GM18951 (cell line): ENCODE data around the gene RERE.
"Not testable (repeated sequence)": the region's sequence is repeated elsewhere in the genome, so short reads cannot be mapped to it uniquely, and the experiment has no call there.

ENCODE experiments used
- POLR2A ChIP-seq: IDR thresholded peaks from 4 replicates; pipeline ENCODE4 v1.6.1; 2011; ENCODE audit warnings: mild to moderate bottlenecking; ENCODE audit not compliant: insufficient read length, insufficient read depth; ENCODE audit errors: extremely low read depth
- in situ Hi-C: fragments of 300-500 bp; cut with MboI; formaldehyde crosslinking; loops from one replicate; pipeline ENCODE4 v1.12.0; 2022; ENCODE audit warnings: low sequenced_read_pairs, mixed read lengths, inconsistent platforms; ENCODE audit not compliant: unreplicated experiment

RERE gene

DNA sequence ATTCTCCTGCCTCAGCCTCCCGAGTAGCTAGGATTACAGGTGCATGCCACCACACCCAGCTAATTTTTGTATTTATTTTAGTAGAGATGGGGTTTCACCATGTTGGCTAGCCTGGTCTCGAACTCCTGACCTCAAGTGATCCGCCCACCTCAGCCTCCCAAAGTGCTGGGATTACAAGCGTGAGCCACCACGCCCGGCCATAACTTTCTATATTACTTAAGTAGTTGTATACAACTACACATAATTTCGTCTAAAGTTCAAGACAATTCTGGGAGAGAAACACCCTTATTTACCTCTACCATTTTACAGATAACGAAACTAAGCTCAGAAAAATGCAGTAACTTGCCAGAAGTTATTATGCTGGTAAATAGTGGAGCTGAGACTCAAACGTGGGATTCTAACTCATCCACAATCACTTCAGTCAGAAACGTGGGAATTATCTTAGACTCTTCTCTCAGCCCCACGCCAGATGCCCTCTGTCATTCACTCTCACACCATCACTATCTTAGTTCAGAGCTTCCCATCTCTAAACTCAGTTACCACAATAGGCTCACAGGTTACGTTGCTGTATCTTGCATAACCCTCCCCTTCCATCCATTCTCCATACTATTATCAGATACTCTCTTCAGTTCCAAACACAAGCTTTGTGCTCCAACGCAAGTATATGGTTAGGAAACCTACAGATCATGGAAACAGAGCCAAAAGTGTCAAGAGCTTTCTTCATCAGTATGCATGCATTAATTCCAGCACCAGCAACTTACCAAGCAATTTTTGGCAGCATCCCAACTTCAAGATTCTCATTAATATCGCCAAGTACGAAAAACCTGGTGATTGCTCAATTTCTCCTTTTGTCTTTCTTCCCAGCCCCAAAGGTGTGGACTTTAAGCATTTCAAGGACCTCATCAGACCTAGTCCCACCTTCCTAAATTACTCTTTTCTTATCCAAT, 69.3 kb downstream of the RERE start:
- in situ Hi-C loops = no loop called here
- no peak for TF ChIP-seq POLR2A

DNA sequence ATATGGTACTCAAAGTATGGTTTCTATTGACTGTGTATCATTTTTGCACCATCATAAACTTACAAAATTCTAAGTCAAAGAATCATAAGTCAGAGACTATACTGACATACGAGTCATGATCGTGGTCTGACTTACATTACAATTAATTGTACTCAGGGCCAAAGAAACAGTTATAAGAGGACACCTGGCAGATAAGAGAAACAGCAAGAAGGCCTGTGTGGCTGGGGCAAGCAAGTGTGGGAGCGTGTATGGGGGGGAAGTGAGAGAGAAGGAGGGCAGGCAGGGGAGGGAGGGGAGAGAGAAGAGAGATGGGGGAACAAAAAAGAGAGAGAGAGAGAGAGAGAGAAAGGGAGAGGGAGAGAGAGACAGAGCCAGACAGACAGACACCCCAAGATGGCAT, 70.9 kb downstream of the RERE start:
- in situ Hi-C loops = no loop called here
- TF ChIP-seq POLR2A = no peak

DNA sequence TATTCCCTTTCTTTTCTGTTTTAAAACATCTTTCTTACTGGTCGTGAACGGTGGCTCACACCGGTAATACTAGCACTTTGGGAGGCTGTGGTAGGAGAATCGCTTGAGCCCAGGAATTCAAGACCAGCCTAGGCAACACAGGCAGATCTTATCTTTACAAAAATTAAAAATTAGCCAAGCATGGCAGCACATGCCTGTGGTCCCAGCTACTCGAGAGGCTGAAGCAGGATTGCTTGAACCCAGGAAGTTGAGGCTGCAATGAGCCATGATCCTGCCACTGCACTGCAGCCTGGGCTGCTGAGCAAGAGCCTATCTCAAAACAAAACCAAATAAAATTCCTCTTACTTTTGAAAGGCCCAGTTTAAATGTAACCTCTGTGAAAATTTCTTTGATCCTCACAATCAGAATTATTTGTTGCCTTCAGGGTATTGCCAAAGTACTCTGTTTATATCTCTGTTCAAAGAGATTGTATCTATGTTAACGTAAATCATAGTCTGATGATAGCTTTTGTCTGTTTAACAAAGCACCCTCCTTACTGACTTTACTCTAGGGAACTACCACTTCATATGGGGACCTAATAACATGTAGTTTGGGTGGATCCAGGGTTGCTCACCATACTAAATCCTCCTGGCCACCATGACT, 71.6 kb downstream of the RERE start:
- TF ChIP-seq POLR2A = no peak
- in situ Hi-C loops = no loop called here

DNA sequence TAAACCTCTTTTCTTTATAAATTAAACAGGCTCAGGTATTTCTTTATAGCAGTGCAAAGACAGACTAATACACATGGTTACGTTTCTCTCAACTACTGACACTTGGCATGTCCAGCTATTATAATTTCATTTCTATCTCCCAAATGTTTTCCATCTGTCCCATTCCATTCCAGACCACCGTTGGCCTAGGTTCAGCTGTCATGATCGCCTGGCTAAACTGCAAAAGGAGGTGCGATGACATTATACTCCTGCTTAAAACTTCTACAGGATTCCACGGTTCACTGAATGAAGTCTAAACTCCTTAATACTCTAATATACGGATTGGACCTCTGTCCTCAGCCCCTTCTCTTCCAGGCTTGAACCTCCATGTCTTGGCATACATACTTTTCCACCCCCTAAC, 72.1 kb downstream of the RERE start:
- in situ Hi-C loops = no loop called here
- TF ChIP-seq POLR2A = no peak

DNA sequence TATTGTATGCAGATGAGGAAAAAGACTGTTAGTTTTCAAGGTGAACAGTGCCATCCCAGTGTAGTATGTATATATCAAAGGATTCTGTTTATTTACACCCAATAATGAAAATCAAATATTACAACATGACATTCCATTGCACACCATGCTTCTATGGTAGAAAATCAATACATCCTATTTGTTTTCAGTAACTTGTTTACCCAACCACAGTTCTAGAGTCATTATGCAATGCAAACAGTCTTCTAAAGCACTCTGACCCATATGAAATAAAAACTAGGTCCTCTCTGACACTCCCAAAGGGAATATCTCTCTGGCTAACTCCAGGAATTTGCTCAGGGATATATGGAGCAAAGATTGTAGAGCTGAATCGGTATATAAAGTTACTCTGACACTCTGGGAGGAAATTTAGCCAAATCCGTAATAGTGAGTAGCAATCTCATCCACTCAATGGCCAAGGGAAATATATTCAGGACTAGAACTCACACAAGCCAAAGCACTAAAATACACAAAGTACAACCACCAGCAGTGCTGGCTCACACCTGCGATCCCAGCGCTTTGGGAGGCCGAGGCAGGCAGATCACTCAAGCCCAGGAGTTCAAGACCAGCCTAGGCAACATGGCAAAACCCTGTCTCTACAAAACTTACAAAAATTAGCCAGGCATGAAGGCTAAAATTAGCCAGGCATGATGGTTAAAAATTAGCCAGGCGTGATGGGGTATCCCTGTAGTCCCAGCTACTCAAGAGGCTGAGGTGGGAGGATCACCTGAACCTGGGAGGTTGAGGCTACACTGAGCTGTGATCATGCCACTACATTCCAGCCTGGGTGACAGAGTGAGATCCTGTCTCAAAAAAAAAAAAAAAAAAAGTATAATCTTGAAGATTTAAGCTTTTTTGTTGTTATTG, 75.2 kb downstream of the RERE start:
- TF ChIP-seq POLR2A = no peak
- in situ Hi-C loops = no loop called here

DNA sequence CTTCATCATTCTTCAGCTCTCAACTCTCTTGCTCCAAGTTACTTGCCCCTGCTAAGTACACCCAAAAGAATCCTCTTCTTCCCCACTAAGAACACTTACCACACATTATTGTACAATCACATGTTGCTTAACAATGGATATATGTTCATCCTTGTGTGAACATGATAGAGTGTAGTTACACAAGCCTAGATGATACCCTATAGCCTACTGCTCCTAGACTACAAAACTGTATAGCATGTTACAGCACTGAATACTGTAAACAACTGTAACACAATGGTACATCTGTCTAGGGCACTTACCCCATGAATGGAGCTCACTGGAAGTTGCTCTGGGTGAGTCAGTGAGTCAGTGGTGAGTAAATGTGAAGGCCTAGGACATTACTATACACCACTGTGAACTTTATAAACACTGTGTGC, 77.4 kb downstream of the RERE start:
- no peak for TF ChIP-seq POLR2A
- in situ Hi-C loops = no loop called here

DNA sequence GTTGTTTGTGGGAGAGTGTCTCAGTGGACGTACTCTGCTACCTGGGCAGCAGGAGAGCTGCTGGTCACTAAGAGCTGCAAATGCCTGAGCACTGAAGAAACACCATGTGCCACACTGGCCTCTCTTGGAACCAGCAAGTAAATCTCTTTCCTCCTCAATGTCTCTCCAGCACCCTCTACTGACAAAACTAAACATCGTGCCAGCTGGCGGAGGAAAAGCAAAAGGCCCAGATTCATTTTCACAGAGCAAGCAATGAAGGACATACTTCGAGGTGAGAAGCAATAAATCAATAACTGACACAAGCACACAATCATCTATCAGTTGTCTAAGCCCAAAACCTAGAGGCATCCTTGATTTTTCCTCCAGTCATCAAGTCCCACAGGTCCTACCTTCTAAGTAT, 78.1 kb downstream of the RERE start:
- in situ Hi-C loops = no loop called here
- no peak for TF ChIP-seq POLR2A

DNA sequence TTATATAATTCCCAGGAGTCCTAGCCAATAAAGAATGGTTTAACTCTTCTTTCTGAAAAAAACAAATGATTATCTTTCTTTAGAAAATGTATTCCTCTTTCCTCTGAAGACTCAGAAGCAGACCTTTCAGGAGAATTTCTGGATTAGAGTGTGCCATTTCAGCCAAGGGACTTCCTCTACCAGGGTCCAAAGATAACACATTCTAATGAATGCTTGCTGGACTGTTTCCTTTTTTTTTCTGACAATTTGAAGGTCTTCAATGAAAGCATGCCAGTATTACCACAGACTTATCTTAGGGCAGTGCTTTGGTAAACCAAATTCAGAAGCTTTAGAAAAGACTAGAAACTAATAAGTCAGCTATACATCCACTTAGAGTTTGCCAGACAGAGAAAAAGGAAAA, 80.5 kb downstream of the RERE start:
- no peak for TF ChIP-seq POLR2A
- in situ Hi-C loops = no loop called here

DNA sequence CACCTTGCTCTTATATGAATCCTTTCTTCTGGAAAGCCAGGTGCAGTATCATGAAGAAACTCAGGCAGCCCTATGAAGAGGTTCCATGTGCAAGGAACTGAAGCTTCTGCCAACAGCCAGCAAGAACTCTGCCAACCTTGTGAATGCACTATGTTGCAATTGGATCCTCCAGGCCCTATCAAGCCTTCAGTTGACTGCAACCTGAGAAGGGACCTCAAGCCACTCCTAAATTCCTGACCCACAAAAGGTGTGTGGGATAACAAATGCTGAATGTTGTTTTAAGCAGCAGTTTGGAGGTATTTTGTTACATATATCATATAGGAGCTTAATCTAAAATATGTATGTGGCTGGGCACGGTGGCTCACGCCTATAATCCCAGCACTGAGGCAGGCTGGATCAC, 84.0 kb downstream of the RERE start:
- TF ChIP-seq POLR2A = no peak
- in situ Hi-C loops = no loop called here

DNA sequence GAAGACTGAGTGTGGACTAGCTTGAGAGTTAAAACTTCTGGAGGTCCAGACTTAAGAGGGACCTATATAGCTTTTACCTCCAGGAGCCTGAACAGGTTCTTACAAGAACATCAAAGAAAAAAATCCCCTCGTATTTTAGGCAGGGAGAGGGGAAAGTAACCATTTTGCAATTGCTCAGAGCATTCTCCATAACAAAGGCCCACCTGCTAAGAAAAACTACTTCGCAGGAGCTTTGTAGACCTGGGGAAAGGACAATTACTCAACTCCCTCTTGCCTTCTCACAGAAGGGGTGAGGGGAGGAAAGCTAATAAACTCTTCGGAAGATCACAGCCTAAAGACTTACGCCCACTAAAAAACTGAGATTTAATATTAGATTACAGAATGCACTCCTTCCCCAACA, 86.3 kb downstream of the RERE start:
- in situ Hi-C loops = no loop called here
- TF ChIP-seq POLR2A = no peak

DNA sequence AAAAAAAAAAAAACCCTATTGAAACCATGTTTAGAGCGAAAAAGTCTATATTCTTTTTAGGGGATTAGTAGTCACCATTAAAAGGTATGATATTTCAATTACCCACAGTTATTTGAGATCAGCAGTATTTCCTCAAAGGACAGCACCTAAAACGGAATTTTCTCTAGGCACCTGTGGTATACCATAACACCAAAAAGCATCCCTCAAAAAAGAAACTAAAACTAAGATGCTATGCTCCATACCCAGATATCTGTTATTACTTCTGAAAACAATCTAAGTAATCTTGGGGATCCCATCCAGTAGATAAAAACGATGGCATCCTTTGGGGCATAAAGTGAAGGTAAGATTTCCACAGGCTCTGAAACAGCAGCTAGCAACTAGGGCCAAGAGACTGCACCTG, 89.0 kb downstream of the RERE start:
- in situ Hi-C loops = no loop called here

DNA sequence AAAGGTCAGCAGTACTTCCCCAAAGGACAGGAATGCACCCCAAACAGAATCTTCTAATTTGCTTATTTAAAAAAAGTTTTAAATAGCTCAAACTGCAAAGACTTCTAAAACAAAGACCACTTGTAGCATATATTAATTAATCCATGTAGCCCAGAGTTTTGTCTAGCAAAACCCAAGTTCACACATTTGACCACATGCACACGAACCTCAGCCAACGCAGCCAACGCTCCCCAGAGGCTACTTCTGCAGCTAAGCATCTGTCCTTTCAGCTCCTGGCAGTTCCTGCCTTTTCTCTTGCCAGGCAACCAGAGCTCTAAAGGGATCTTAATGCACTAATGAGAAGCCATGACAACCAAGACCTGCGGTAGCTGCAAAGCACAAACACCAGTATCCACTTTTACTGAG, 89.6 kb downstream of the RERE start:
- in situ Hi-C loops = no loop called here
- no peak for TF ChIP-seq POLR2A

More for the DNA sequence above, 89.0 kb downstream of the RERE start:
- TF ChIP-seq POLR2A = no peak

DNA sequence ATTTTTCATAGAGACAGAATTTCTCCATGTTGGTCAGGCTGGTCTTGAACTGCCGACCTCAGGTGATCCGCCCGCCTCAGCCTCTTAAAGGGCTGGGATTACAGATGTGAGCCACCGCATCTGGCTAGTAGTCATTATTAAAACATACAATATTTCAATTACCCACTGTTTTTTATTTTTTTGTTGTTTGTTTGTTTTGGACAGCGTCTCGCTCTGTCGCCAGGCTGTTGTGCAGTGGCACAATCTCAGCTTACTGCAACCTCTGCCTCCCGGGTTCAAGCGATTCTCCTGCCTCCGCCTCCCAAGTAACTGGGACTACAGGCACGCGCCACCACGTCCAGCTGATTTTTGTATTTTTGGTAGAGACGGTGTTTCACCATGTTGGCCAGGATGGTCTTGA, 90.1 kb downstream of the RERE start:
- in situ Hi-C loops = not testable (repeated sequence)

DNA sequence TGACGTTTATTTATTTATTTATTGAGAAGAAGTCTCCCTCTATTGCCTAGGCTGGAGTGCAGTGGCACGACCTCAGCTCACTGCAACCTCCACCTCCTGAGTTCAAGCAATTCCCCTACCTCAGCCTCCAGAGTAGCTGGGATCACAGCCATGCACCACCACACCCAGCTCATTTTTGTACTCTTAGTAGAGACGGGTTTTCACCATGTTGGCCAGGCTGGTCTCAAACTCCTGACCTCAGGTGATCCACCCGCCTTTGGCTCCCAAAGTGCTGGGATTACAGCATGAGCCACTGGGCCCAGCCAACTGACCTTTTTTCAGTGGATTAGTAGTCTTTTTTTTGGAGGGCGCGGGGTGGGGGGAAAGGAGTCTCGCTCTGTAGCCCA, 90.6 kb downstream of the RERE start:
- in situ Hi-C loops = not testable (repeated sequence)
